ENCODE measurements around the gene STAT5A.
"Not testable (repeated sequence)": the region's sequence is repeated elsewhere in the genome, so short reads cannot be mapped to it uniquely, and the experiment has no call there.

GRCh38 chr17:42244116-42244515 lies 44.2 kb upstream of the STAT5A start:
- TF ChIP-seq POLR2A (IDR thresholded peaks at IDR 0.05) = not testable (repeated sequence)
- TF ChIP-seq, protein P1, sequence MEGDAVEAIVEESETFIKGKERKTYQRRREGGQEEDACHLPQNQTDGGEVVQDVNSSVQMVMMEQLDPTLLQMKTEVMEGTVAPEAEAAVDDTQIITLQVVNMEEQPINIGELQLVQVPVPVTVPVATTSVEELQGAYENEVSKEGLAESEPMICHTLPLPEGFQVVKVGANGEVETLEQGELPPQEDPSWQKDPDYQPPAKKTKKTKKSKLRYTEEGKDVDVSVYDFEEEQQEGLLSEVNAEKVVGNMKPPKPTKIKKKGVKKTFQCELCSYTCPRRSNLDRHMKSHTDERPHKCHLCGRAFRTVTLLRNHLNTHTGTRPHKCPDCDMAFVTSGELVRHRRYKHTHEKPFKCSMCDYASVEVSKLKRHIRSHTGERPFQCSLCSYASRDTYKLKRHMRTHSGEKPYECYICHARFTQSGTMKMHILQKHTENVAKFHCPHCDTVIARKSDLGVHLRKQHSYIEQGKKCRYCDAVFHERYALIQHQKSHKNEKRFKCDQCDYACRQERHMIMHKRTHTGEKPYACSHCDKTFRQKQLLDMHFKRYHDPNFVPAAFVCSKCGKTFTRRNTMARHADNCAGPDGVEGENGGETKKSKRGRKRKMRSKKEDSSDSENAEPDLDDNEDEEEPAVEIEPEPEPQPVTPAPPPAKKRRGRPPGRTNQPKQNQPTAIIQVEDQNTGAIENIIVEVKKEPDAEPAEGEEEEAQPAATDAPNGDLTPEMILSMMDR (IDR thresholded peaks at IDR 0.05) = not testable (repeated sequence)

Measured in breast epithelium (tissue), 3 donors.